Activated CD4-positive, alpha-beta T cell treated with anti-CD3 and anti-CD28 coated beads, Interleukin-2, Interleukin-6, amounts not matched to agents 100 ng/mL and 50 ng/mL, durations not matched to agents 16 hours and 8 hours (primary cell): ENCODE results near the gene MIPEP.
"Not testable (repeated sequence)": the region's sequence is repeated elsewhere in the genome, so short reads cannot be mapped to it uniquely, and the experiment has no call there.

Experiments used
- DNase-seq: peaks from one replicate; pipeline ENCODE4 v3.0.0-alpha.2; 2020

Gene MIPEP

DNA sequence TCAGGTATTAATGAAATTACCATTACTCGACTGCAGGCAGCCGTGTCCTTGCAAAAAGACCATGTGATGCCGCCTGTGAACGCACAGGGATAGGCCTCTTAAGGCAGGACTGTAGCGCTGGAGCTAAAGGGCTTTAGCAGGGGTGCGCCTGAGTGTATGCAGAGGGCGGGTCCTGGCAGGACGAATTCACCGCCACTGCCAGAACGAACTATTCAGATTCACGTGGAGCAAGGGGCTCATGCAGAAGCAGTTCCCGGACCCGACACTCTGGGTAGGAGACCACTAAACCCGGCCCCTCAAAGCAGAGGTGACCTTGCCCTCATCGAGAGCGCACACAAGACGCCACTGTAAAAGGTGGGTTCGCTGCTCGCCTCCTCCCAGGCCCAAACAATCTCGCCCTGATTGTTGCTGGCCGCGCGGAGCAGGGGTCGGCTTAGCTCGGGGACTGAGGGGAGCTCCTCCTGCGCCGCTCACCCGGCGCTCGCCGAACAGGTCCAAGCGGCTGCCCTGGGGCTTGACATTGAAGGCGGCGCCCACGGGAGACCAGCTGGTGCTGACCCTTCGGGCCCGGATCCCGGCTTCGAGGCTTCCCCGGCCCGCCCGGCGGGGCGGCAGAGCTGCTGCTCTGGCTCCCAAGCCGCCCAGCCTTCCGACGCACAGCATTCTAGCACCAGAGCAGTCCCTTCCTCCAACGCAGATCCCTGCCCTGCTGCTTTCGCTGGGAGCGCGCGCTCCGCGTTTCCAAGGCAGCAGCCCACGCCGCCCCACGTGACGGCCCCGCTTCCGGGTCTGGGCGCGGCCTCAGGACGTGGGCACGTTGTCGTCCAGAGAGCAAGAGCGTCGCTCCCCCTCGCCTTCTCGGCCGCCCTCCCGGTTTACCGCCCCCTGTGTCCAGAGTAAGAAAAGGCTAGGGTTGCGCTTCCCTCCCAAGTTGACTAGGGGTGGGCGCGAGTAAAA, at the start of gene MIPEP:
Gene MIPEP, minus strand, starts transcription at position 743 of the 957 bp plus-strand sequence. Its CDS starts 80 bp downstream, at position 663.
- DNase-seq: peak; percentile 96

GRCh38 chr13:23934520-23934919, 45.3 kb upstream of the MIPEP start:
- no peak for DNase-seq

DNA sequence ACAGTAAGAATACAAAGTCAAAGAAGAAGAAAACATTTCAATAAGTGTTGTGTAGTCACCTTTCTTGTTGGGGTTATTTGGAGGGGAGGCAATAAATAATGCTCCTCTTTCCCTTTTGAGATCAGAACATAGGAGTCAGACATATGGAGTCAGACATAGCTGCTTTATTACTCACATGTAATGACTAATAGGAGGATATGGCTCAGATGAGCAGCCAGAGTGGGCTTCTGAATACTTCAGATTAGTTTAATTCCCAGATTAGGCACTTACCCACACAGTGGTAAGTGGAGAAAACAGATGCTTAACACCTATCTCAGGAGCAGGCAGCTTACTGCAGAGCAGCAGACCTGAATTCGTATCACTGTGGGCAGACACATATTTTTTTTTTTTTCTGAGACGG, 39.8 kb upstream of the MIPEP start:
- no peak for DNase-seq

GRCh38 chr13:23923031-23923430, 33.8 kb upstream of the MIPEP start:
- DNase-seq: no peak

DNA sequence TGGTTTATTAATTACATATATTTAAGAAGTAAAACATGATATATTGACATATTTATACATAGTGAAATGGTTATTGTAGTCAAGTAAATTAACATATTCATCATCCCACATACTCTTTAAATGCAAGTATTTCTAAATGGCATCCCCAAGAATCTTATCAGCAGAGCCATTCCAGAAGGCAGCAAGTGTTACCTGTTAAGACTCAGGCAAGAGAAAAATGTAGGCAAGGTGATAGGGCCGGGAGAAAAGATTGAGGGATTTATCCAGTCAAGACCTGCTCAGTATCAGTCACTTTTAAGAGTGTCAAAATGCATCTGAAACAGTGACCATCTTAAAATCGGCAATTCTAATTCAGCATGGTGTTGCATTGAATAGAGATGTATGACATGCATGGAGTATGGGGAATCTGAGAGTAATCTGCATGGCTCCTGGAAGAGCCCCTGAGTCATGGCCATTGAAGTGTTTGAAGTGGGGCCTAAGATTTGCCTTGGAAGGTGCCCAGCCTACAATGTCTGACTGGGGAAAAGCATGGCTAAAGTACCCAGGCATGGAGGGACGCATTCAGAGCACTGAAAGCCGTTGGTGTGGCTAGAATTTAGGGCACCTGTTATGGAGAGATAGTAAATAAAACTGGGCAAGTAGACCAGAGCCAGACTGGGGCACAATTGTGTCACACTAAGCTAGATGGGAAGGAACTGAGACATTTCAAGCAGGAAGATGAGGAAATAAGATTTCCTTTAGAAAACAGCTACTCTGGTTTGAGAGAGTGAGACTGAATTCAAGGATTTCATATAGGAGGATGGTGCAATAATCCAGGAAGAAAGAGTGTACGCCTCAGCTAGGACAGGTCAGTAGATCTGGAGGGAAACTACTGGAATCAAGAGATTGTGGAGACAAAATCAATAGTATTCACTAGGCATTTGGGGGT, 33.1 kb upstream of the MIPEP start:
- no peak for DNase-seq

DNA sequence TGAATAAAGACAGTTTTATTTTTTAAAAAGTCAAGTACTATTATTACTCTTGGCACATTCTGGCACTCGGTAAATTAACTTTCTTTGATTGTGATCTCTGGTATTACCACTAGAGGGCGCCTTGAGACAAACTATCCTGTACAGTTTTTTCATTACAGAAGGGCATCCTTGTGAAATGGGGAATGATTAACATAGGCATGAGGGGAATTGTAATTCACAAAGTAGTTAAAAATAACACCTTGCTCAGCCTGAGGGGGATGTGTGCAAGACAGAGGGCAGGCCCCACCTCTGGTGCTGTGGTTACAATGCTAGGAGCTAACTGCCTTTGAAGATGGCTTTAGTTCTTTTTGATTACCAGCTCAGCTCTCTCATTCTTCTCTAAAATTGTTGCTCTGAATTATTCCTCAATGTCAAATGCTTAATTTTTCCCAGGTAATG, 32.3 kb upstream of the MIPEP start:
- DNase-seq: peak; percentile 64

DNA sequence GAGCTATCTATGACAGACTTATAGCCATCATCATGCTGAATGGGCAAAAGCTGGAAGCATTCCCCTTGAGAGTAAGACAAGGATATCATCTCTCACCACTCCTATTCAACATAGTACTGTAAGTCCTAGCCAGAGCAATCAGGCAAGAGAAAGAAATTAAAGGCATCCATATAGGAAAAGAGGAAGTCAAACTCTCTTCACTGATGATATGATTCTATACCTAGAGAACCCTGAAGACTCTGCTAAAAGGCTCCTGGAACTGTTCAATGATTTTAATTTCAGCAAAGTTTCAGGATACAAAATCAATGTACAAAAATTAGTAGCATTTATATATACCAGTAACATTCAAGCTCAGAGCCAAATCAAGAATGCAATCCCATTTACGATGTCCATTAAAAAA, 29.8 kb upstream of the MIPEP start:
- no peak for DNase-seq

- no peak for DNase-seq
Observed at GRCh38 chr13:23918208-23918607, 29.0 kb upstream of the MIPEP start.

GRCh38 chr13:23915308-23915707, 26.1 kb upstream of the MIPEP start:
- no peak for DNase-seq

DNA sequence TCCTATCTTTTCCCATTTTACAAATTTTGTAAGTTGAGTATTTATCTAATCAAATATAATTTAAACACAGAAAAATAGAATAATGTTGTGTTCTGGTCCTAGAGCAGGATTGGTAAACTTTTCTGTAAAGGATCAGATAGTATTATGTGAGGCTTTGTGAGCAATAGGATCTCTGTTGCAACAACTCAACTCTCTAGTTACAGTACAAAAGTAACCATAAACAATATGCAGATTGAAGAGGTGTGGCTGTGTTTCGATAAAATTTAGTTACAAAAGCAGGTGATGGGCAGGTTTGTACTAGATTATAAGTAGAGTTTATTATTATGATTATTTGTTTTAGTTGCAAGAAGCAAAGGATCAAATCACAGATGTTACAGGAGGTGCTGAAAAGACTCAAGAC, 23.3 kb upstream of the MIPEP start:
- DNase-seq: no peak

DNA sequence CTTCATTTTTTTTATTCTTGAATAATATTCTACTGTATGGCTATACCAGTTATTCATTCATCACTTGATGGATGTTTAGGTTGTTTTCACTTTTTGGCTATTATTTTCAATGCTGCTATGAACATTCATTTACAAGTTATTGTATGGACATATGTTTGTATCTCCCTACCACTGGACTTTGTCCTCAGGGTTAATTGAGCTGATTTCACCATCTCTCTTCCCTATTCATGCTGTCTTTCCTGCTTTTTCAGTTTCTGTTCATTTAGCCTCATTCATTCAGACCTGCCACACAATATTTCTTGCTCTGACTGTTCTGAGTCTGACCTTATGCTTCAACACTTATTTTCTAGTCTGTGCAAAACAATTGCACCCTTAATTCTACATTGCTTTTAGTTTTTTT, 20.4 kb upstream of the MIPEP start:
- DNase-seq: no peak

- no peak for DNase-seq
Observed at GRCh38 chr13:23905766-23906165, 16.6 kb upstream of the MIPEP start.

DNA sequence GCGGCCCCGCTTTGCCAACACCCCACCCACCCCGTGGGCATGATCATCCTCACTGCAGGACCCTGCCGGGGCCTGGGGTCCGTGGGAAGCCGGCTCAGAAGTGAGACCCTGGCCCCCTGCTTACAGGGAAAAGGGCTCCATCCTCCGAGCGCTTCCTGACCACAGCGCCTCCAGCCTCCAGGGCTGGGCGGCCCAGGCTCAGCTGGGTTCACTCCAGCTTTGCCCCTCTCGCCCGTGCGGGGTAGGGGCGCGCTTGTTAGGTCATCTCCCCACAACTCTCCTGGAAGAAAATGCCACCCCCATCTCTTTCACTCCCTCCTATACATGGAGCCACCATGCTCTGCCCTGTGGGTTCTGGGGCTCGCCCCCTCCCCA, 14.7 kb upstream of the MIPEP start:
- DNase-seq: no peak

DNA sequence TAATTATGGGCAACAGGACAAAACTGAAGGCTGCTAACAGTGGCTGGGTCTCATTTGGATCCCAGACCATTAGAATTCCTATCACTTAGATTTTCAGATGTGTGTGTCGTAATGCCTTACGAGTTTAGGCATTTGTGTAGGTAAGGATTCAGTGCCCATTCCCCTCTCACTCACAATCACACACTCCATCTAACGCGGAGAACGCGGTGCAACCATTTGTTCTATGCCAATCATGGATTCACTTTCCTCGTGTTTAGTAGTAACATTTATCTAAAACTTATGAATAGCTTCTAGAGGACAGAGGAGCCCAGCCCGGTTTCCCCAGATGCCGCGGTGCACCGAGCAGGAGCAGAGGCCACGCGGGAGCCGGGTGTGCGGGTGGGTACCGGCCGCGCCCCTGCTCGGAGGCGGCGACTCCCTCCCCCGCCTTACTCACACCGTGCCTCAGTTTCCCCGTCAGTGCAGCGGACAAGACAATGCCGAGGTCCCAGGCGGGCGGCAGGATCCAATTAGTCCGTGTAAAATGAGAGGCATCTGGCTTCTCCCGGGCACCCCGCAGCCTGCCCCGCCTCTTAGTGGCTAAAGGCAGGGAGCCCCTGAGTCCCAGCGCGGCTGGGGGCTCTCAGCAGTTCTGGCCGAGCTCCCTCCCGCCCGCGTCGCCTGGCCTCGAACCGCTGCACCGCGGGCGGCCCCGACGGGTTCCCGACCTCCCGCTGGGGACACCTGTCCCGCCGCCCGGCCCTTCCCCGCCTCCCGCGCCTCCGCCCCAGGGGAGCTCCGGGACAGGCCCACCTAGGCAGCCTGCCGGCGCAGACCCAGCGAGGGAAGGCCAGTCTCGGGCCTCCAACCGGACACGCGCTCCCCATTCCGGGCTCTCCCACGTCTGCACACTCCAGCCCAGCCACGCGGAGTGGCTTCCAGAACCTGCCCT, 14.0 kb upstream of the MIPEP start:
- DNase-seq: no peak

GRCh38 chr13:23901365-23901764, 12.2 kb upstream of the MIPEP start:
- no peak for DNase-seq

- peak; percentile 50 for DNase-seq
Observed at GRCh38 chr13:23899555-23899954, 10.4 kb upstream of the MIPEP start.

DNA sequence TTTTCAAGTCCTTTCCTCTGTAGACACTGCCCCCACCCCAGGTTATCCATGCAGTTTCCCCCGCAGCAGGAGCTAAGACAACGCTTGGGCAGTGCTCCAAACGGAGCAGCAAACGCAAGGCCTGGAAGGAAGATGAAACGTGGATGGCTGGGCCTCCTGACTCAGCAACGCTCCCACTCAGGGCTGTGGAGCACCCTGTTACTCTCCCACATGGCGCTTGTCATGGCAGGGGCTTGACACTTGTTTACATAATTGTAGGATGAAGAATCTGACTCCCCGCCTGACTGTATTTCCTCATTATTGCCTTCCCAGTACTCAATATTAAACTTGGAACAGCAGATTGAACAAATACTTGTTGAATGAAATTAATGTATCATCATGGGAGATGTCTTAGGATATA, 8.9 kb upstream of the MIPEP start:
- DNase-seq: no peak

DNA sequence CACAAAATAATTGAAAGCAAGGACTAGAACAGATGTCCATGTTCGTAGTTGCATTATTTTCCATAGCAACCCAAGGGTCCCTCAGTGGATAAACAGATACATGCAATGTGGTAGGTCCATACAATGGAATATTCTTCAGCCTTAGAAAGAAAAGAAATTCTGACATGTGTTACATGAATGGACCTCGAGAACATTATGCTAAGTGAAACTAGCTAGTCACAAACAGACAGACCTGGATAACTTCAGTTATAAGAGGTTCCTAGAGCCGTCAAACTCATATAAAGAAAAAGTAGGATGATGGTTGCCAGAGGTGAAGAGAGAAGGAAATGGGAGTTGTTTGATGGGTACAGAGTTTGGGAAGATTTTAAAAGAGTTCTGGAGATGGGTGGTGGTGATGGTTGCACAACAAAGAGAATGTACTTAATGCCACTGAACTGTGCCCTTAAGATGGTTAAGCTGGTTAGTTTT, 8.3 kb upstream of the MIPEP start, which contains the start of gene C1QTNF9B:
Gene C1QTNF9B, minus strand, starts transcription at position 51 of the 468 bp plus-strand sequence.
- not testable (repeated sequence) for DNase-seq

DNA sequence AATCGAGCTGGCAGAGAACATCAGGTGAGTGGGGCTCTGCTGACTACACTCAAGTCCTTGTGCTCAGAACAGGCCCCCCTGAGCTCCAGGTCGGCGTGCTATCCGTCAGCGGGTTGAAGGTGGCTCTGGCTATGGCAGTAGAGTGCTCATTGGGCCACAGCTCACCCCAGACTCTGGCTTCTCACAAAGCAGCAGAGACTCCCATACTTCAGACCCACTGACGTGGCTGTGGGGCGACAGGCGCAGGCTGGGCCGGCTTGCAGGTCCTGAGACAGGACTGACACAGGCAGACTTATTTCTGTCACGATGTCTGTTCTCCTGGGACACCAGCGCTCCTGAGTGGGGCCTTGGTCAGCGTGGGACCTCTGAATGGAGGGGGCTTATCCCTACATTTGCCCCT, 5.5 kb upstream of the MIPEP start:
- not testable (repeated sequence) for DNase-seq

GRCh38 chr13:23893791-23894190, 4.6 kb upstream of the MIPEP start:
- not testable (repeated sequence) for DNase-seq

- no peak for DNase-seq
Observed at GRCh38 chr13:23889615-23890607, 711 bp upstream of the MIPEP start.
